K562 (cell line): Measurements from ENCODE around the gene IQSEC3.

Source experiments
- EP300 ChIP-seq: IDR thresholded peaks from 2 replicates; pipeline ENCODE4 v1.6.1; 2012; ENCODE audit warnings: low read length, improper control_type of control experiment
- FOXJ2 ChIP-seq: fragments of 200-800 bp; sonication (Bioruptor generic); IDR thresholded peaks from 2 replicates; pipeline ENCODE4 v1.6.1; 2016; ENCODE audit warnings: missing genetic modification characterization, missing compliant biosample characterization
- HNRNPK ChIP-seq: fragments of 200-400 bp; formaldehyde crosslinking; IDR thresholded peaks from one replicate; pipeline ENCODE4 v1.6.1; 2018; ENCODE audit warnings: mild to moderate bottlenecking, low read depth, low read length; ENCODE audit not compliant: poor library complexity, severe bottlenecking
- POLR2AphosphoS5 ChIP-seq: IDR thresholded peaks from 2 replicates; pipeline ENCODE4 v1.6.1; 2011; ENCODE audit warnings: mild to moderate bottlenecking, low read depth, low read length, moderate library complexity; ENCODE audit not compliant: control insufficient read depth, insufficient read depth
- RNF2 ChIP-seq: sonication (generic); IDR thresholded peaks from 2 replicates; pipeline ENCODE4 v1.6.1; 2016
- TF ChIP-seq, protein P1 (sequence below), 2 experiments: fragments of 450-650 bp; formaldehyde crosslinking in 1 of 2; IDR thresholded peaks; 2 replicates each; pipeline versions ENCODE4 v1.4.0 to v1.6.1; 2014 to 2020; ENCODE audit warnings: mild to moderate bottlenecking in 2 of 2, borderline replicate concordance in 1 of 2, low read depth in 1 of 2
- TF ChIP-seq, protein P2 (sequence below), 3 experiments: IDR thresholded peaks in 2 of 3; conservative IDR thresholded peaks in 1 of 3; 2 replicates each; pipeline ENCODE4 v1.5.1; 2011 to 2012; ENCODE audit warnings: low read length in 3 of 3, mild to moderate bottlenecking in 3 of 3, control low read depth in 2 of 3, improper control_type of control experiment in 1 of 3, inconsistent platforms in 1 of 3, low read depth in 1 of 3, mixed read lengths in 1 of 3, moderate library complexity in 1 of 3; ENCODE audit not compliant: insufficient read depth in 2 of 3
- TF ChIP-seq, protein P3 (sequence below): fragments of 250-450 bp; sonication (Bioruptor Pico); IDR thresholded peaks from 2 replicates; pipeline ENCODE4 v1.8.0; 2022; ENCODE audit warnings: inconsistent platforms
- TF ChIP-seq, protein P4 (sequence below): sonication (generic); formaldehyde crosslinking; IDR thresholded peaks from 2 replicates; pipeline ENCODE4 v1.8.0; 2023; ENCODE audit warnings: mild to moderate bottlenecking, missing genetic modification reagents
- TF ChIP-seq, protein P5 (sequence below): fragments of 250-450 bp; sonication (Bioruptor Pico); IDR thresholded peaks from 2 replicates; pipeline ENCODE4 v1.8.0; 2022; ENCODE audit warnings: moderate library complexity, mild to moderate bottlenecking, inconsistent platforms
- TF ChIP-seq, protein P6 (sequence below): fragments of 450-650 bp; IDR thresholded peaks from 2 replicates; pipeline ENCODE4 v1.6.1; 2017; ENCODE audit warnings: mild to moderate bottlenecking, moderate library complexity

DNA sequence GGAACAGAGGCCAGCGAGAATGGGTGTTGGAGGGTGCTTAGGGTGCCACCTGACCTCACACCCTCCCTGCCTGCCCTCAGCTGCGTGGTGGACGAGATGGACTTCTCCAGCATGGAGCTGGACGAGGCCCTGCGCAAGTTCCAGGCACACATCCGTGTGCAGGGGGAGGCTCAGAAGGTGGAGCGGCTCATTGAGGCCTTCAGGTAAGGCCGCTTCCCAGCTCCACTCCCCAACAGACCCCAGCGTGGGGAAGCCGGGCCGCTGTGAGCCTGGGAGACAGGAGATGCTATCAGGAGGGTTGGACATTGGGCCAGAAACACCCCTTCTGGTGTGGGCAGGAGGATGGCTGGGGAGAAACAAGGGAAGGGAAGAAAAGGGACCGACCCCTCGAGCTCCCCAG lies 90.4 kb downstream of the IQSEC3 start:
- TF ChIP-seq EP300 (no peak), RNF2 (no peak), FOXJ2 (tag) (no peak), HNRNPK (no peak), POLR2AphosphoS5 (no peak)
- TF ChIP-seq, protein P1, sequence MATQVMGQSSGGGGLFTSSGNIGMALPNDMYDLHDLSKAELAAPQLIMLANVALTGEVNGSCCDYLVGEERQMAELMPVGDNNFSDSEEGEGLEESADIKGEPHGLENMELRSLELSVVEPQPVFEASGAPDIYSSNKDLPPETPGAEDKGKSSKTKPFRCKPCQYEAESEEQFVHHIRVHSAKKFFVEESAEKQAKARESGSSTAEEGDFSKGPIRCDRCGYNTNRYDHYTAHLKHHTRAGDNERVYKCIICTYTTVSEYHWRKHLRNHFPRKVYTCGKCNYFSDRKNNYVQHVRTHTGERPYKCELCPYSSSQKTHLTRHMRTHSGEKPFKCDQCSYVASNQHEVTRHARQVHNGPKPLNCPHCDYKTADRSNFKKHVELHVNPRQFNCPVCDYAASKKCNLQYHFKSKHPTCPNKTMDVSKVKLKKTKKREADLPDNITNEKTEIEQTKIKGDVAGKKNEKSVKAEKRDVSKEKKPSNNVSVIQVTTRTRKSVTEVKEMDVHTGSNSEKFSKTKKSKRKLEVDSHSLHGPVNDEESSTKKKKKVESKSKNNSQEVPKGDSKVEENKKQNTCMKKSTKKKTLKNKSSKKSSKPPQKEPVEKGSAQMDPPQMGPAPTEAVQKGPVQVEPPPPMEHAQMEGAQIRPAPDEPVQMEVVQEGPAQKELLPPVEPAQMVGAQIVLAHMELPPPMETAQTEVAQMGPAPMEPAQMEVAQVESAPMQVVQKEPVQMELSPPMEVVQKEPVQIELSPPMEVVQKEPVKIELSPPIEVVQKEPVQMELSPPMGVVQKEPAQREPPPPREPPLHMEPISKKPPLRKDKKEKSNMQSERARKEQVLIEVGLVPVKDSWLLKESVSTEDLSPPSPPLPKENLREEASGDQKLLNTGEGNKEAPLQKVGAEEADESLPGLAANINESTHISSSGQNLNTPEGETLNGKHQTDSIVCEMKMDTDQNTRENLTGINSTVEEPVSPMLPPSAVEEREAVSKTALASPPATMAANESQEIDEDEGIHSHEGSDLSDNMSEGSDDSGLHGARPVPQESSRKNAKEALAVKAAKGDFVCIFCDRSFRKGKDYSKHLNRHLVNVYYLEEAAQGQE (IDR thresholded peaks at IDR 0.05; ENCODE audit: borderline replicate concordance), result no peak
- TF ChIP-seq, protein P1 (CRISPR knock-in tag; IDR thresholded peaks at IDR 0.05; ENCODE audit: low read depth), result no peak
- TF ChIP-seq, protein P2, sequence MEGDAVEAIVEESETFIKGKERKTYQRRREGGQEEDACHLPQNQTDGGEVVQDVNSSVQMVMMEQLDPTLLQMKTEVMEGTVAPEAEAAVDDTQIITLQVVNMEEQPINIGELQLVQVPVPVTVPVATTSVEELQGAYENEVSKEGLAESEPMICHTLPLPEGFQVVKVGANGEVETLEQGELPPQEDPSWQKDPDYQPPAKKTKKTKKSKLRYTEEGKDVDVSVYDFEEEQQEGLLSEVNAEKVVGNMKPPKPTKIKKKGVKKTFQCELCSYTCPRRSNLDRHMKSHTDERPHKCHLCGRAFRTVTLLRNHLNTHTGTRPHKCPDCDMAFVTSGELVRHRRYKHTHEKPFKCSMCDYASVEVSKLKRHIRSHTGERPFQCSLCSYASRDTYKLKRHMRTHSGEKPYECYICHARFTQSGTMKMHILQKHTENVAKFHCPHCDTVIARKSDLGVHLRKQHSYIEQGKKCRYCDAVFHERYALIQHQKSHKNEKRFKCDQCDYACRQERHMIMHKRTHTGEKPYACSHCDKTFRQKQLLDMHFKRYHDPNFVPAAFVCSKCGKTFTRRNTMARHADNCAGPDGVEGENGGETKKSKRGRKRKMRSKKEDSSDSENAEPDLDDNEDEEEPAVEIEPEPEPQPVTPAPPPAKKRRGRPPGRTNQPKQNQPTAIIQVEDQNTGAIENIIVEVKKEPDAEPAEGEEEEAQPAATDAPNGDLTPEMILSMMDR (IDR thresholded peaks at IDR 0.05 in 2 of 3, conservative IDR thresholded peaks at IDR 0.05 in 1 of 3; ENCODE audit: insufficient read depth in 2 of 3, low read depth in 1 of 3, low read length in 3 of 3), result no peak
- TF ChIP-seq, protein P3, sequence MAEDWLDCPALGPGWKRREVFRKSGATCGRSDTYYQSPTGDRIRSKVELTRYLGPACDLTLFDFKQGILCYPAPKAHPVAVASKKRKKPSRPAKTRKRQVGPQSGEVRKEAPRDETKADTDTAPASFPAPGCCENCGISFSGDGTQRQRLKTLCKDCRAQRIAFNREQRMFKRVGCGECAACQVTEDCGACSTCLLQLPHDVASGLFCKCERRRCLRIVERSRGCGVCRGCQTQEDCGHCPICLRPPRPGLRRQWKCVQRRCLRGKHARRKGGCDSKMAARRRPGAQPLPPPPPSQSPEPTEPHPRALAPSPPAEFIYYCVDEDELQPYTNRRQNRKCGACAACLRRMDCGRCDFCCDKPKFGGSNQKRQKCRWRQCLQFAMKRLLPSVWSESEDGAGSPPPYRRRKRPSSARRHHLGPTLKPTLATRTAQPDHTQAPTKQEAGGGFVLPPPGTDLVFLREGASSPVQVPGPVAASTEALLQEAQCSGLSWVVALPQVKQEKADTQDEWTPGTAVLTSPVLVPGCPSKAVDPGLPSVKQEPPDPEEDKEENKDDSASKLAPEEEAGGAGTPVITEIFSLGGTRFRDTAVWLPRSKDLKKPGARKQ (CRISPR knock-in tag), result no peak
- TF ChIP-seq, protein P4, sequence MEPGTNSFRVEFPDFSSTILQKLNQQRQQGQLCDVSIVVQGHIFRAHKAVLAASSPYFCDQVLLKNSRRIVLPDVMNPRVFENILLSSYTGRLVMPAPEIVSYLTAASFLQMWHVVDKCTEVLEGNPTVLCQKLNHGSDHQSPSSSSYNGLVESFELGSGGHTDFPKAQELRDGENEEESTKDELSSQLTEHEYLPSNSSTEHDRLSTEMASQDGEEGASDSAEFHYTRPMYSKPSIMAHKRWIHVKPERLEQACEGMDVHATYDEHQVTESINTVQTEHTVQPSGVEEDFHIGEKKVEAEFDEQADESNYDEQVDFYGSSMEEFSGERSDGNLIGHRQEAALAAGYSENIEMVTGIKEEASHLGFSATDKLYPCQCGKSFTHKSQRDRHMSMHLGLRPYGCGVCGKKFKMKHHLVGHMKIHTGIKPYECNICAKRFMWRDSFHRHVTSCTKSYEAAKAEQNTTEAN (CRISPR knock-in tag), result no peak
- TF ChIP-seq, protein P5, sequence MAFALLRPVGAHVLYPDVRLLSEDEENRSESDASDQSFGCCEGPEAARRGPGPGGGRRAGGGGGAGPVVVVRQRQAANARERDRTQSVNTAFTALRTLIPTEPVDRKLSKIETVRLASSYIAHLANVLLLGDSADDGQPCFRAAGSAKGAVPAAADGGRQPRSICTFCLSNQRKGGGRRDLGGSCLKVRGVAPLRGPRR (CRISPR knock-in tag), result no peak
- TF ChIP-seq, protein P6, sequence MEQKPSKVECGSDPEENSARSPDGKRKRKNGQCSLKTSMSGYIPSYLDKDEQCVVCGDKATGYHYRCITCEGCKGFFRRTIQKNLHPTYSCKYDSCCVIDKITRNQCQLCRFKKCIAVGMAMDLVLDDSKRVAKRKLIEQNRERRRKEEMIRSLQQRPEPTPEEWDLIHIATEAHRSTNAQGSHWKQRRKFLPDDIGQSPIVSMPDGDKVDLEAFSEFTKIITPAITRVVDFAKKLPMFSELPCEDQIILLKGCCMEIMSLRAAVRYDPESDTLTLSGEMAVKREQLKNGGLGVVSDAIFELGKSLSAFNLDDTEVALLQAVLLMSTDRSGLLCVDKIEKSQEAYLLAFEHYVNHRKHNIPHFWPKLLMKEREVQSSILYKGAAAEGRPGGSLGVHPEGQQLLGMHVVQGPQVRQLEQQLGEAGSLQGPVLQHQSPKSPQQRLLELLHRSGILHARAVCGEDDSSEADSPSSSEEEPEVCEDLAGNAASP, result no peak
